Kidney (tissue), 14 donors: ENCODE measurements around the gene CCS. TPM values are rescaled to one million over a fixed set of nuclear protein-coding genes. Genes with fewer than 3 reads are reported as not detected.

Experiments
- DNase-seq, 5 donors: peaks; one replicate each; pipeline ENCODE4 v3.0.0-alpha.2; 2013 to 2020
- FAIRE-seq: peaks from 2 replicates; lab custom pipeline; 2012; peaks lifted over from hg19 to GRCh38; lab: Jason Lieb, UNC
- H3K27ac ChIP-seq, 2 donors: one replicate each; pipeline ENCODE4 v1.7.0; 2013; ENCODE audit warnings: low read depth in 2 of 2, low read length in 2 of 2, inconsistent platforms in 1 of 2
- H3K27me3 ChIP-seq: one replicate; pipeline ENCODE4 v1.7.1; 2013; ENCODE audit warnings: low read length, inconsistent platforms; ENCODE audit not compliant: control insufficient read depth, insufficient read depth
- H3K36me3 ChIP-seq, 3 donors: one replicate each; pipeline versions ENCODE4 v1.7.0 to v1.7.1; 2013; ENCODE audit warnings: low read length in 3 of 3, control low read depth in 1 of 3, inconsistent platforms in 1 of 3; ENCODE audit not compliant: insufficient read depth in 3 of 3, control insufficient read depth in 2 of 3
- H3K4me1 ChIP-seq, 3 donors: one replicate each; pipeline versions ENCODE4 v1.7.0 to v1.7.1; 2013; ENCODE audit warnings: low read length in 3 of 3, inconsistent platforms in 1 of 3, low read depth in 1 of 3; ENCODE audit not compliant: control insufficient read depth in 2 of 3, insufficient read depth in 2 of 3
- H3K4me3 ChIP-seq, 3 donors: one replicate each; pipeline versions ENCODE4 v1.7.0 to v1.8.1; 2013; ENCODE audit warnings: low read length in 3 of 3, control low read depth in 1 of 3, inconsistent platforms in 1 of 3
- H3K9ac ChIP-seq, 3 donors: one replicate each; pipeline versions ENCODE4 v1.7.0 to v1.7.1; 2013; ENCODE audit warnings: low read length in 3 of 3, control low read depth in 1 of 3, inconsistent platforms in 1 of 3
- H3K9me3 ChIP-seq, 3 donors: one replicate each; pipeline versions ENCODE4 v1.7.0 to v1.7.1; 2013; ENCODE audit warnings: low read length in 3 of 3, control low read depth in 1 of 3, inconsistent platforms in 1 of 3; ENCODE audit not compliant: control insufficient read depth in 2 of 3, insufficient read depth in 1 of 3
- intact Hi-C: fragments of 100-400 bp; cut with DNase I; formaldehyde crosslinking; loops from one replicate; pipeline ENCODE4 v1.11.1; 2022
- polyA plus RNA-seq: library from polyadenylated mRNA; stranded (reverse); fragments of 350-450 nt; fragmentation: Illumina TruSeq; extraction: RNeasy Lipid Tissue Mini Kit (QIAGEN cat#74804); gene quantifications from one replicate; pipeline ENCODE4 v1.2.3, GENCODE V29; 2014; ENCODE audit warnings: low read depth, low replicate concordance; ENCODE audit not compliant: insufficient read depth
- total RNA-seq: library from RNA; stranded (reverse); fragmentation: NEBNext Ultra II Directional; extraction: Animal tissue kit (Norgen Biotek cat#: 25700); gene quantifications from one replicate; pipeline ENCODE4 v1.2.1, GENCODE V29; 2021
- TF ChIP-seq, protein P1 (sequence below): IDR thresholded peaks from 3 replicates; pipeline ENCODE4 v1.5.1; 2012; ENCODE audit warnings: mild to moderate bottlenecking, moderate library complexity, borderline replicate concordance; ENCODE audit not compliant: insufficient read depth; ENCODE audit errors: extremely low read depth
- donor health status: control.
- donor health status: control.
- donor health status: control.
- donor health status: control.
- donor health status: control.
- donor health status: DM: yes; HTN: yes; CAD: no.
- donor health status: Normal renal cell carcinoma (clear cell type).

Gene CCS
- total and polyA plus RNA-seq, 2 donors from 2014 or later, result 40.7 to 78.7 TPM

GRCh38 chr11:66614073-66614472 is 21.1 kb downstream of the CCS start:
- no peak overlapping the region for H3K9ac ChIP-seq
- no peak for FAIRE-seq
- TF ChIP-seq, protein P1, sequence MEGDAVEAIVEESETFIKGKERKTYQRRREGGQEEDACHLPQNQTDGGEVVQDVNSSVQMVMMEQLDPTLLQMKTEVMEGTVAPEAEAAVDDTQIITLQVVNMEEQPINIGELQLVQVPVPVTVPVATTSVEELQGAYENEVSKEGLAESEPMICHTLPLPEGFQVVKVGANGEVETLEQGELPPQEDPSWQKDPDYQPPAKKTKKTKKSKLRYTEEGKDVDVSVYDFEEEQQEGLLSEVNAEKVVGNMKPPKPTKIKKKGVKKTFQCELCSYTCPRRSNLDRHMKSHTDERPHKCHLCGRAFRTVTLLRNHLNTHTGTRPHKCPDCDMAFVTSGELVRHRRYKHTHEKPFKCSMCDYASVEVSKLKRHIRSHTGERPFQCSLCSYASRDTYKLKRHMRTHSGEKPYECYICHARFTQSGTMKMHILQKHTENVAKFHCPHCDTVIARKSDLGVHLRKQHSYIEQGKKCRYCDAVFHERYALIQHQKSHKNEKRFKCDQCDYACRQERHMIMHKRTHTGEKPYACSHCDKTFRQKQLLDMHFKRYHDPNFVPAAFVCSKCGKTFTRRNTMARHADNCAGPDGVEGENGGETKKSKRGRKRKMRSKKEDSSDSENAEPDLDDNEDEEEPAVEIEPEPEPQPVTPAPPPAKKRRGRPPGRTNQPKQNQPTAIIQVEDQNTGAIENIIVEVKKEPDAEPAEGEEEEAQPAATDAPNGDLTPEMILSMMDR, result no peak
- H3K36me3 ChIP-seq, result no peaks in the 10 kb centered on the region
- H3K9me3 ChIP-seq, result no peaks in the 10 kb centered on the region
- H3K4me1 ChIP-seq, result peaks cover 0 to 12% (median 0%) of the 10 kb centered on the region in 3 donors
- no peak for DNase-seq
- no peak overlapping the region for H3K27ac ChIP-seq
- no peak overlapping the region for H3K4me3 ChIP-seq
- intact Hi-C loops, result no loop called here
- H3K27me3 ChIP-seq, result no peaks in the 10 kb centered on the region

DNA sequence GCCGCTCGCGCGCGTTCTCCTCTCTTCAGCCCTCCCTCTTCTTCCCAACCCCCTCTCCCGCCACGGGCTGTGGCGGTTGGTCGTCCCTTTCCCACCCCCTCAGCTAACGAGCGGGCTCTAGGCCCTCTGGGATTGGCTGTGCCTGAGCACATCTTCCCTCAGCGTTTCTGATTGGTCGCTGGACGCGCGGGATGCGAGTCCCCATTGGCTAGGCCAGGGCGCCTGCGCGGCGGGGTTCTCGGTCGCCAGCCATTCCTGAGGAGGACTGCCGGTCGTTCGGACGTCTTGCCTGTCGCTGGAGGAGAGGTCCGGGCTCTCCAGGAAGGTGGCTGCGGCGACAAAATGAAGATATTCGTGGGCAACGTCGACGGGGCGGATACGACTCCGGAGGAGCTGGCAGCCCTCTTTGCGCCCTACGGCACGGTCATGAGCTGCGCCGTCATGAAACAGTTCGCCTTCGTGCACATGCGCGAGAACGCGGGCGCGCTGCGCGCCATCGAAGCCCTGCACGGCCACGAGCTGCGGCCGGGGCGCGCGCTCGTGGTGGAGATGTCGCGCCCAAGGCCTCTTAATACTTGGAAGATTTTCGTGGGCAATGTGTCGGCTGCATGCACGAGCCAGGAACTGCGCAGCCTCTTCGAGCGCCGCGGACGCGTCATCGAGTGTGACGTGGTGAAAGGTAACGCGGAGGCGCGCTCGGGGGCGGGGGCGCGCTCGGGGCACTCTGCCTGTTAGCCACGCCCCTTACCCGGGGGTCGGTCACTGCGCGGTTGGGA is 23.6 kb downstream of the CCS start, which contains the start of gene RBM14:
Gene RBM14 (plus strand): TSS at position 252 of the 776 bp plus-strand sequence. CDS start 91 bp downstream, at position 343.
- TF ChIP-seq, protein P1, result no peak
- H3K36me3 ChIP-seq, result peaks cover 0 to 3% (median 0%) of the 10 kb centered on the region in 3 donors
- peak; percentile 99 to 100 (median 100) for DNase-seq
- H3K9me3 ChIP-seq, result no peaks in the 10 kb centered on the region
- H3K9ac ChIP-seq, result peak within 1 kb of the TSS; percentile 90 to 99 (median 94)
- intact Hi-C loops, result no loop called here
- peak within 1 kb of the TSS; percentile 95 to 98 for H3K27ac ChIP-seq
- H3K27me3 ChIP-seq, result no peaks in the 10 kb centered on the region
- peak; percentile 52 for FAIRE-seq
- peak within 1 kb of the TSS; percentile 99 to 100 (median 99) for H3K4me3 ChIP-seq
- H3K4me1 ChIP-seq, result peaks cover 0 to 18% (median 0%) of the 10 kb centered on the region in 3 donors

GRCh38 chr11:66617155-66617834 is 24.3 kb downstream of the CCS start:
- H3K36me3 ChIP-seq, result peaks cover 0 to 3% (median 0%) of the 10 kb centered on the region in 3 donors
- H3K27ac ChIP-seq, result peak overlapping the region; percentile 95 to 98
- DNase-seq, result peak in 1 of 5 donors; percentile 79
- peak overlapping the region; percentile 90 to 99 (median 94) for H3K9ac ChIP-seq
- intact Hi-C loops, result no loop called here
- no peak for FAIRE-seq
- TF ChIP-seq, protein P1, result no peak
- peaks cover 0 to 18% (median 0%) of the 10 kb centered on the region in 3 donors for H3K4me1 ChIP-seq
- H3K27me3 ChIP-seq, result no peaks in the 10 kb centered on the region
- H3K4me3 ChIP-seq, result peak overlapping the region; percentile 99 to 100 (median 99)
- no peaks in the 10 kb centered on the region for H3K9me3 ChIP-seq
